ENCODE measurements around the gene HS1BP3.

- TF ChIP-seq CTCF (conservative IDR thresholded peaks at IDR 0.05; ENCODE audit: low read depth, low read length): no peak
- no peak for TF ChIP-seq EZH2 (IDR thresholded peaks at IDR 0.05; ENCODE audit: low read length, unreplicated experiment)
Observed at GRCh38 chr2:20649576-20649975, 1.3 kb downstream of the HS1BP3 start.

All from PC-3 (cell line).